ENCODE data around the gene DHX35. TPM values are rescaled to one million over a fixed set of nuclear protein-coding genes. Genes with fewer than 3 reads are reported as not detected.

Gene DHX35
- total and polyA plus RNA-seq, 2 of the 13 experiments (the other 11 are each of a cell fraction or from before 2014, with no cell fraction given): 25.8 to 28.7 TPM

DNA sequence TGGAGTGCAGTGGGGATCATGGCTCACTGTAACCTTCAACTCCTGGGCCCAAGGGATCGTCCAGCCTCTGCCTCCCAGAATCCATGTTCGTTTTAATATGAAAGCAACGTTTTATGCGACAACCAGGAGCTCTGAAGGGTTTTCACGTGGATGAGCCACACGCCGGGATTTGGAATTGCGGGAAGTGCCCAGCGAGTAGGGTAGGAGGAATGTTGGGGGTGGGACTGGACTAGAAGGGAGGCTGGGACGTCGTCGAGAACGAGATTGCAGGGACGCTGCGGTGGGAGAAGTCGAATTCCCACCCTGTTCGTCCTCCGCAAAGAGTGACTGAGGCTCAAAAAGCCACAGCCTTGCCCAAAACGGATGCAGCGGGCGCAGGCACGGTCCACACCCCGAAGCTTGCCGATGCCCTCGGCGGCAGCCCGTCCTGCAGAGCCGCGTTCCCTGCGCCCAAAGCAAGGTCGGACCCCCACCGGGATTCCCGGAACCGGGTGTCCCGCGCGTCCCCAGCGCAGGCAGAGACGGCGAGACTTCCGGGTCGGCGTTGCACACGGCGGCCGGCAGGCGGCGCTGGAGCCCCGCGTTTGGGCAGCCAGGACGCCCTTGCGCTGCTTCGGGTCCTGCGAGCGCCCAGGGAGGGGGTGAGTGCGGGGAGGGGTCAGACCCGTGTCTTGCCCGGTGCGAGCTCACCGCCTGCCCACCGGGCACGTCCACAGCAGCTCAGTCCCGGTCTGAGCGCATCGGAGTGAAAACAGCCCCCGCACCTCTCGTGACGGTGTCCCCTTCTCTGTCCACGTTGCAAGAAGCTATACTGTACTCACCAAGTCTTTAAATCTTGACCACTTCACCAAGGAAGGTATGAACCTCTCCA, 87.8 kb downstream of the DHX35 start (continued):
- TF ChIP-seq, protein P1, sequence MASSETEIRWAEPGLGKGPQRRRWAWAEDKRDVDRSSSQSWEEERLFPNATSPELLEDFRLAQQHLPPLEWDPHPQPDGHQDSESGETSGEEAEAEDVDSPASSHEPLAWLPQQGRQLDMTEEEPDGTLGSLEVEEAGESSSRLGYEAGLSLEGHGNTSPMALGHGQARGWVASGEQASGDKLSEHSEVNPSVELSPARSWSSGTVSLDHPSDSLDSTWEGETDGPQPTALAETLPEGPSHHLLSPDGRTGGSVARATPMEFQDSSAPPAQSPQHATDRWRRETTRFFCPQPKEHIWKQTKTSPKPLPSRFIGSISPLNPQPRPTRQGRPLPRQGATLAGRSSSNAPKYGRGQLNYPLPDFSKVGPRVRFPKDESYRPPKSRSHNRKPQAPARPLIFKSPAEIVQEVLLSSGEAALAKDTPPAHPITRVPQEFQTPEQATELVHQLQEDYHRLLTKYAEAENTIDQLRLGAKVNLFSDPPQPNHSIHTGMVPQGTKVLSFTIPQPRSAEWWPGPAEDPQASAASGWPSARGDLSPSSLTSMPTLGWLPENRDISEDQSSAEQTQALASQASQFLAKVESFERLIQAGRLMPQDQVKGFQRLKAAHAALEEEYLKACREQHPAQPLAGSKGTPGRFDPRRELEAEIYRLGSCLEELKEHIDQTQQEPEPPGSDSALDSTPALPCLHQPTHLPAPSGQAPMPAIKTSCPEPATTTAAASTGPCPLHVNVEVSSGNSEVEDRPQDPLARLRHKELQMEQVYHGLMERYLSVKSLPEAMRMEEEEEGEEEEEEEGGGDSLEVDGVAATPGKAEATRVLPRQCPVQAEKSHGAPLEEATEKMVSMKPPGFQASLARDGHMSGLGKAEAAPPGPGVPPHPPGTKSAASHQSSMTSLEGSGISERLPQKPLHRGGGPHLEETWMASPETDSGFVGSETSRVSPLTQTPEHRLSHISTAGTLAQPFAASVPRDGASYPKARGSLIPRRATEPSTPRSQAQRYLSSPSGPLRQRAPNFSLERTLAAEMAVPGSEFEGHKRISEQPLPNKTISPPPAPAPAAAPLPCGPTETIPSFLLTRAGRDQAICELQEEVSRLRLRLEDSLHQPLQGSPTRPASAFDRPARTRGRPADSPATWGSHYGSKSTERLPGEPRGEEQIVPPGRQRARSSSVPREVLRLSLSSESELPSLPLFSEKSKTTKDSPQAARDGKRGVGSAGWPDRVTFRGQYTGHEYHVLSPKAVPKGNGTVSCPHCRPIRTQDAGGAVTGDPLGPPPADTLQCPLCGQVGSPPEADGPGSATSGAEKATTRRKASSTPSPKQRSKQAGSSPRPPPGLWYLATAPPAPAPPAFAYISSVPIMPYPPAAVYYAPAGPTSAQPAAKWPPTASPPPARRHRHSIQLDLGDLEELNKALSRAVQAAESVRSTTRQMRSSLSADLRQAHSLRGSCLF (CRISPR knock-in tag; IDR thresholded peaks at IDR 0.05; ENCODE audit: borderline replicate concordance): peak; percentile 14; the same call in 1 of the 2 replicates
- no peak for TF ChIP-seq ATF1 (CRISPR knock-in tag; IDR thresholded peaks at IDR 0.05)
- TF ChIP-seq KDM5A (IDR thresholded peaks at IDR 0.05; ENCODE audit: borderline replicate concordance, low read length): no peak
- TF ChIP-seq NFIB (CRISPR knock-in tag; IDR thresholded peaks at IDR 0.05; ENCODE audit: borderline replicate concordance): no peak
- no peak for TF ChIP-seq MYNN (CRISPR knock-in tag; IDR thresholded peaks at IDR 0.05; ENCODE audit: low read depth)
- TF ChIP-seq SALL2 (CRISPR knock-in tag; IDR thresholded peaks at IDR 0.05): peak; percentile 91; the same call in 1 of the 2 replicates
- TF ChIP-seq ZNF780A (CRISPR knock-in tag; IDR thresholded peaks at IDR 0.05): peak; percentile 93; the same call in 1 of the 2 replicates
- TF ChIP-seq CBX2 (IDR thresholded peaks at IDR 0.05; ENCODE audit: low read depth, low read length): no peak
- TF ChIP-seq CBX2 (CRISPR knock-in tag; IDR thresholded peaks at IDR 0.05; ENCODE audit: low read depth): peak; percentile 99
- TF ChIP-seq, protein P2, sequence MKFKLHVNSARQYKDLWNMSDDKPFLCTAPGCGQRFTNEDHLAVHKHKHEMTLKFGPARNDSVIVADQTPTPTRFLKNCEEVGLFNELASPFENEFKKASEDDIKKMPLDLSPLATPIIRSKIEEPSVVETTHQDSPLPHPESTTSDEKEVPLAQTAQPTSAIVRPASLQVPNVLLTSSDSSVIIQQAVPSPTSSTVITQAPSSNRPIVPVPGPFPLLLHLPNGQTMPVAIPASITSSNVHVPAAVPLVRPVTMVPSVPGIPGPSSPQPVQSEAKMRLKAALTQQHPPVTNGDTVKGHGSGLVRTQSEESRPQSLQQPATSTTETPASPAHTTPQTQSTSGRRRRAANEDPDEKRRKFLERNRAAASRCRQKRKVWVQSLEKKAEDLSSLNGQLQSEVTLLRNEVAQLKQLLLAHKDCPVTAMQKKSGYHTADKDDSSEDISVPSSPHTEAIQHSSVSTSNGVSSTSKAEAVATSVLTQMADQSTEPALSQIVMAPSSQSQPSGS (CRISPR knock-in tag; IDR thresholded peaks at IDR 0.05): 0 out of 2 replicates have a peak, but pooled peaks have one; percentile 61
- TF ChIP-seq SMC3 (IDR thresholded peaks at IDR 0.05; ENCODE audit: low read length): peak; percentile 24; the same call in 1 of the 2 replicates
- peak; percentile 97 for TF ChIP-seq ZNF235 (CRISPR knock-in tag; IDR thresholded peaks at IDR 0.05; ENCODE audit: borderline replicate concordance)
- peak; percentile 69; the same call in 1 of the 2 replicates for TF ChIP-seq KLF15 (CRISPR knock-in tag; IDR thresholded peaks at IDR 0.05; ENCODE audit: borderline replicate concordance)
- TF ChIP-seq, protein P3, sequence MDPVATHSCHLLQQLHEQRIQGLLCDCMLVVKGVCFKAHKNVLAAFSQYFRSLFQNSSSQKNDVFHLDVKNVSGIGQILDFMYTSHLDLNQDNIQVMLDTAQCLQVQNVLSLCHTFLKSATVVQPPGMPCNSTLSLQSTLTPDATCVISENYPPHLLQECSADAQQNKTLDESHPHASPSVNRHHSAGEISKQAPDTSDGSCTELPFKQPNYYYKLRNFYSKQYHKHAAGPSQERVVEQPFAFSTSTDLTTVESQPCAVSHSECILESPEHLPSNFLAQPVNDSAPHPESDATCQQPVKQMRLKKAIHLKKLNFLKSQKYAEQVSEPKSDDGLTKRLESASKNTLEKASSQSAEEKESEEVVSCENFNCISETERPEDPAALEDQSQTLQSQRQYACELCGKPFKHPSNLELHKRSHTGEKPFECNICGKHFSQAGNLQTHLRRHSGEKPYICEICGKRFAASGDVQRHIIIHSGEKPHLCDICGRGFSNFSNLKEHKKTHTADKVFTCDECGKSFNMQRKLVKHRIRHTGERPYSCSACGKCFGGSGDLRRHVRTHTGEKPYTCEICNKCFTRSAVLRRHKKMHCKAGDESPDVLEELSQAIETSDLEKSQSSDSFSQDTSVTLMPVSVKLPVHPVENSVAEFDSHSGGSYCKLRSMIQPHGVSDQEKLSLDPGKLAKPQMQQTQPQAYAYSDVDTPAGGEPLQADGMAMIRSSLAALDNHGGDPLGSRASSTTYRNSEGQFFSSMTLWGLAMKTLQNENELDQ (CRISPR knock-in tag; IDR thresholded peaks at IDR 0.05; ENCODE audit: borderline replicate concordance): peak; percentile 29; the same call in 1 of the 2 replicates
- TF ChIP-seq, protein P4, sequence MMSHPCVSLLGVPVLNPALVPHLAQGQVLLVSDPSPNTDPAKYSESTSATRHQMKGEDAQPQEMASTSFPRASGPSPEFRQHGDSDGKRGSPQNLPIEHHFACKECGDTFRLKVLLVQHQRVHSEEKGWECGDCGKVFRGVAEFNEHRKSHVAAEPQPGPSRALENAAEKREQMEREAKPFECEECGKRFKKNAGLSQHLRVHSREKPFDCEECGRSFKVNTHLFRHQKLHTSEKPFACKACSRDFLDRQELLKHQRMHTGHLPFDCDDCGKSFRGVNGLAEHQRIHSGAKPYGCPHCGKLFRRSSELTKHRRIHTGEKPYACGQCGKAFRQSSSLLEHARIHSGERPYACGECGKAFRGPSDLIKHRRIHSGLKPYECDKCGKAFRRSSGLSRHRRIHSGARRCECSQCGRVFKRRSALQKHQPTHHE (CRISPR knock-in tag; IDR thresholded peaks at IDR 0.05; ENCODE audit: borderline replicate concordance): peak; percentile 97; the same call in 1 of the 2 replicates

Data from HepG2 (cell line).